Measurements from ENCODE around the gene GNB1. TPM values are rescaled to one million over a fixed set of nuclear protein-coding genes. Genes with fewer than 3 reads are reported as not detected.

The GNB1 gene
- total RNA-seq, 1 donor from 2014 or later: 383 TPM

DNA sequence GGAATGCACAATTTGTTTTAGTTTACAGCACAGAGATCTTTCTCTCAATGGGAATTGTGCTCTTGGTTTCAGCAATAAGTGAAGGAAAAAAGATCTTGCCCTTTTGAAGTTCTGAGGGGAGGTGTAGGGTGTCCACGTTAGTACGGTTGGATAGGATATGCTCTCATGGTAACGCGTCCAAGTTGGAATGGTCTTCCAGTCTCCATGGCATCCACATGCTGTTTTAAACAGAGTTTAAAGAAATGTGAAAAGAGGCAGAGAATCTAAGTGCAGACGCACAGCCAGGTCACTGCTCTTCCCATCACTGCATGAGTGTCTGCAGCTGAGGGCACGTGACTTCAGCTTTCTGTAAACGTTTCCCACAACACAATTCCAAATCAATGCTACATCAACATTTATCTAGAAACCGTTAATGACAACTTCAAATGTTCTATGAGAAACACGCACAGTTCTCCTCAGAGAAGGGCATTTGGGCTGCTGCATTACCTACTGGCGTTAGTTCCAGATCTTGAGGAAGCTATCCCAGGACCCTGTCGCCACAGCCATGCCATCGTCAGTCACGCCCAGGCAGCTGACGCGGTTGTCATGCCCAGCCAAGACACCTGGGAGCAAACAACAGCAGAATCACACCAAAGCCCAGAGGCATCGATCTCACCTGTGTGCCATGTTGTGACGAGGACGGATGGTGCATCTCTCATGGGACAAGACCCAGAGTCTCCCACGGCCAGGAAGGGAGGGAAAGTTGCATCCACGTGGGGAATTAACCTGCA is 103.9 kb downstream of the GNB1 start:
- intact Hi-C loops (cut with micrococcal nuclease): no loop called here

DNA sequence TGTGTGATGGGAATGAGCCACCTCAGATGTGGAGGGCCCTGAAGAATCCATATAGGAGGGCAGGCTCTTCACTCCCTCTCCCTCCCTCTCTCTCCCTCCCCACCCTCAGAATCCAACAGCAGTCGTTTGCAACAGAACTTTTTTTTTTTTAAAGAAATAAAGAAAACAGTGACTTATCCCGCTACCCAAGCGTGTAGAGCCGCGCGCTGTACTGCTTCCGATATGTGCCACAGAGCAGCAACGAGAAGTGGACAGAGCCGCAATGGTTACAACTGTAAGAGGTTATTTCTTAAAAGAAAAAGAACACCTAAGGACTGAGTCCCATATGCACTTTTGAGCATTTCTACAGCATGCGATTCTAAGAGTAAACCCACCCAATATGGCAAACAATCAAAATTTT is 105.2 kb downstream of the GNB1 start:
- intact Hi-C loops (cut with micrococcal nuclease): no loop called here

DNA sequence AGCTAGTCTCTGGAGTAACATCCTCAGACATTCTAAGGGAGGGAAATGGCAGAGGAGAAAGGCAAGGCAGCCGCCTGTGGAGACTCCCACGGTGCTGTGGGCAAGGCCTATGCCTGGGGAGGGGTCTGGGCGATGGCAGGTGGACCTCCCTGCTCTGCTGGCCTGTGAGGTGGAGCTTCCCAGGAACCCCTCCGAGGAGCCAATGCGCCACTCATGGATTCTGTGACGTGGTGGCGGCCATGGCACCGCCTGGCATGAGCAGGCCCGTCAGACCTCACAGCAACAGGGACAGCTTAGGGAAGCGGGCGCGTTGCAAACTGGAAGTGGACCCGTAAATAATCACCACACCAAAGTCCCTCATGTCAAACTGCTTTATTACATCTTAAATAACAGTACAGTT is 106.0 kb downstream of the GNB1 start:
- intact Hi-C loops (cut with micrococcal nuclease): no loop called here

GRCh38 chr1:1783320-1783719 is 107.6 kb downstream of the GNB1 start:
- intact Hi-C loops (cut with micrococcal nuclease): no loop called here

GRCh38 chr1:1782399-1783221 is 108.3 kb downstream of the GNB1 start:
- intact Hi-C loops (cut with micrococcal nuclease): no loop called here

DNA sequence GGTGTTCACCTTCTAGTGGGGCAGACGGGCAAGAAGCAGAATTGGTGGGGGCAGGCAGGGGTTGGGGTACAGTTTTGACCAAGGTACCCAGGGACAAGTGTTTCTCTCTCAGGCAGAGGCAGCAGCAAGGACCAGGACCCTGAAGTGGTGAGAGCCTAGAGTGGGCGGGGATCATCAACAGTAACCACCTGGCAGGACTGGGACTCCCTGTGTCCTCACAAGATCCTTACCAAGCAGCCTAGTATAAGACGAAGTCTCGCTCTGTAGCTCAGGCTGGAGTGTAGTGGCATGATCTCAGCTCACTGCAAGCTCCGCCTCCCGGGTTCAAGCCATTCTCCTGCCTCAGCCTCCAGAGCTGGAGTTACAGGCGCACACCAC is 109.4 kb downstream of the GNB1 start:
- intact Hi-C loops (cut with micrococcal nuclease): loop anchor here (2.0 kb wide), 1 partner anchor 109 kb away; the partner anchor contains the start of gene GNB1

DNA sequence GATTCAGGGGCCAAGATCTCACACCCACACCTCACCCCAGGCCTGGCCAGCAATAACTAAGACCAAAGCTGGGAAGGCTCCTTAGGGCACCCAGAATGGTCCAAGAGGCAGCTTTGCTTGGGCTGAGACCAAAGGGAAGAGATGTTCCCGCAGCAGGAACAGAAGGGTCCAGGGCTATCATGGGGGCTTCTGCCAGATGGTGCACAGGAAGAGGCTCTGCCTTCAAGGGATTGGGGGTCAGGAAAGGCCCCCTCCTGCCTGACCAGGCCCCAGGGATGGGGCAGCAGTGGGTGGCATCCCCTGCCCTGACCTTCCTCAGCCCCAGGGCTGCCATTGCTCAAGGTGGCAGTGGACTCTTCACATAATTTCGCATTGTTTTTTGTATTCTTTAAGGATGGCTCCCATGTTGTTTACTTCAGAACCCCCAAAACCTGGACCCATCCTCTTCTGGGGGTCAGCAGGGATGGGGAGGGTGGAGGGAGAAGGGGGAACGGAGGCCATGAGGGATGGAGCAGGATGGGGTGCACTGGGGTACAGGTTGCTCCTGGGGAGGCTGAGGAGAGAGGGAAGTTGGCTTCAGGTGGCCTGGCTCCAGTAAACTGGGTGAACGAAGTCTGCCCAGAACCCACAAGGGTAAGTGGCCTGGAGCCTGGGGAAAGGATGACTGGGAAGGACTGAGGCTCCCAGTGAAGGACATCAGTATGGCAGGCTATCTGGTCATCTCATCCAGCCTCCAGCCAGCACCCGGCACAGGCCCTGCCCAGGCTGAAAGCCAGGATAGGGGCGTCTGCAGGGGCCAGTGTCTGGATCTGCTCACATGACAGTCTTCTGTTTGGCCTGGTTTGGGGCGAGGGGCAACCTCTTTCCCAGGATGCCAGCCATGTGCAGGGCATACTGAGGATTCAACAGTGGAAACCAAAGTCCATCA is 110.0 kb downstream of the GNB1 start:
- intact Hi-C loops (cut with micrococcal nuclease): loop anchor here (2.0 kb wide), 1 partner anchor 110 kb away; the partner anchor contains the start of gene GNB1

DNA sequence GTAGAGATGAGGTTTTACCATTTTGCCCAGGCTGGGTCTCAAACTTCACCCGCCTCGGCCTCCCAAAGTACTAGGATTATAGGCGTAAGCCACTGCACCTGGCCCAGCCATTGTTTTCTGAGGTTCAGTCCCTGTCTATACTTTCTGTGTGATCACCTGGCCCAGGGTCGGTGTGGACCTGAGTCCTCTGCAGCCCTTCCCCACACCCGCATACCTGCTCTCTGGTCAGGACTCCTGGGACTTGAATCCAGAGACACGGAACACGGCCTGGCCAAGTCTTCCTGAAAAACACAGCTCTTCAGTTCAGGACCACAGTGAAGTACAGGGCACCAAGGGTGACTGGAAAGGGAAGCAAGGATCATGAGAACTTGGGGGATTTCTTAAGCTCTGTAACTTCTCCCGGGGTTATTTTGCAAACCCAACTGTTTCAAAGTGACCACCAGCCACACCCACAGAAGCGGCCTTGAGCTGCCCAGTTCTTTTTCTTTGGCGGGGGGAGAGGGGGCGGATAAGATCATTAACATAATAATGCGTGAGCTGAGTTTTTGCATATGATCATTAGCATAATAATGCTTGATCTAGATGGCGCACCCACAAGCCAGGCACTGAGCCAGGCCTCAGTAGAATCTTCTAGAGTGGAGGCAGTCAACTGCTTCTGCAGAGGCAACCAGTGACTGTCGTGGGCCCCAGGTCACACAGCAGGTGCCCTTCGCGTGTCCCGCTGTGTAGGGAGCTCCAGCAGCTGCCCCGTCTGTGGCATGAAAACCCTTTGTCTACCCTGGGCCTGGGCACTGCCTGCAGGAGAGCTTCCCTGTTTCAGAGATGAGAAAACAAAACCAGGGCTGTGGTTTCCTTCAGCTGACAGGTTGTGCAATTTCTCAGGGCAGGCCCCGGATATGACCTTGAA is 110.9 kb downstream of the GNB1 start:
- intact Hi-C loops (cut with micrococcal nuclease): loop anchor here (2.0 to 5.0 kb wide), 2 partner anchors 111 to 127 kb away; partner anchors contain the start of gene GNB1

GRCh38 chr1:1779320-1779675 is 111.6 kb downstream of the GNB1 start:
- intact Hi-C loops (cut with micrococcal nuclease): loop anchor here (5.0 kb wide), 1 partner anchor 128 kb away; no protein-coding TSS in a partner anchor

GRCh38 chr1:1778663-1779319 is 112.1 kb downstream of the GNB1 start:
- intact Hi-C loops (cut with micrococcal nuclease): loop anchor here (5.0 kb wide), 1 partner anchor 129 kb away; no protein-coding TSS in a partner anchor

DNA sequence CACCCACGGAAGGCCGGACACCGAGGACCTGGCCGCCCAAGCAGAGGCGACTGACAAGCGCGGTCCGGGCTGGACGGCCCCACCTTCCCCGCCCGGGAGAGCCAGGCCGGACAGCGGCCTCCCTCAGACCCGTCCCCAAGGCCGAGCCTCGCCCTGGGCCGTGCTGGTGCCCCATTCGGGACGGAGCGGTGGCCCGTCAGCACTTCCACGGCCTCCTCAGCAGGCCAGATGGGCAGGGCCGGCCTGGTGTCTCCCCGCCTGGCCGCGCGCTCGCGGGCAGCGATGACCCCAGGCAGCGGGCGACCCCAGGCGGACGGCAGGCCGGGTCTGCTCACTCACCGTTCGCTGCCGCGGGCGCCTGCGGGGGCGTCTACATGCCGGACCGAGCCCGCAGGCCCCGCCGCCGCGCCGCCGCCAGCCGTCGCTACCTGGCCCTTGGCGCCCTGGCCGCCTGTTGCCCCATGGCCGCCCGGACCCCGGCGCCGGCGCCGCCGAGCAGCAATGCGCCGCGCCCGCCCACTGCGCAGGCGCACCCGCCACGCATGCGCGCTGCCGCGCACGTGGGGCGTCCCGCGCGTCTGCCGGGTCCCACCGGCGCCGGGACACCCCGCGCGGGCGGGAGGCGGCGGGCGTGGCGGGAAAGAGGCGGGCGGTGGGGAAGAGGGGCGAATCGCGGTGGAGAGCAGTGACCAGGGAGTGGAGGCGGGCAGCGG is 112.8 kb downstream of the GNB1 start, which contains the start of gene NADK:
Gene NADK, minus strand, starts transcription at position 521 of the 713 bp plus-strand sequence. CDS start 13,064 bp downstream, outside the sequence.
- intact Hi-C loops (cut with micrococcal nuclease): loop anchor here (5.0 kb wide), 1 partner anchor 129 kb away; no protein-coding TSS in a partner anchor

DNA sequence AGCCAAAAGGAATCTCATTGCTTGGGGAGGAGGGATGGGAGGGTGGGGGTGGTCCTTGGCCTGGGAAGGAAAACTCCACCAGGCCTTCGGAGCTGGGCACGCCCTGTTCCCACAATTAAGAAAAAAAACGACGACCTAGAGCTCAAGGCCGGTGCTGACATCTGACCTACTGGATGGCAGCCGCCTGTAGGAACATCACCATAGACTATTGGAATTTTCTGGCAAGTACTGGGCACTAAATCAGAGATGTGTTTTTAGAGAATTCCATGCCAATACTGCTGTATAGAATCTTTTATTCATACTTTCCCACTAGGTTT is 113.3 kb downstream of the GNB1 start:
- intact Hi-C loops (cut with micrococcal nuclease): loop anchor here (5.0 kb wide), 1 partner anchor 130 kb away; no protein-coding TSS in a partner anchor

DNA sequence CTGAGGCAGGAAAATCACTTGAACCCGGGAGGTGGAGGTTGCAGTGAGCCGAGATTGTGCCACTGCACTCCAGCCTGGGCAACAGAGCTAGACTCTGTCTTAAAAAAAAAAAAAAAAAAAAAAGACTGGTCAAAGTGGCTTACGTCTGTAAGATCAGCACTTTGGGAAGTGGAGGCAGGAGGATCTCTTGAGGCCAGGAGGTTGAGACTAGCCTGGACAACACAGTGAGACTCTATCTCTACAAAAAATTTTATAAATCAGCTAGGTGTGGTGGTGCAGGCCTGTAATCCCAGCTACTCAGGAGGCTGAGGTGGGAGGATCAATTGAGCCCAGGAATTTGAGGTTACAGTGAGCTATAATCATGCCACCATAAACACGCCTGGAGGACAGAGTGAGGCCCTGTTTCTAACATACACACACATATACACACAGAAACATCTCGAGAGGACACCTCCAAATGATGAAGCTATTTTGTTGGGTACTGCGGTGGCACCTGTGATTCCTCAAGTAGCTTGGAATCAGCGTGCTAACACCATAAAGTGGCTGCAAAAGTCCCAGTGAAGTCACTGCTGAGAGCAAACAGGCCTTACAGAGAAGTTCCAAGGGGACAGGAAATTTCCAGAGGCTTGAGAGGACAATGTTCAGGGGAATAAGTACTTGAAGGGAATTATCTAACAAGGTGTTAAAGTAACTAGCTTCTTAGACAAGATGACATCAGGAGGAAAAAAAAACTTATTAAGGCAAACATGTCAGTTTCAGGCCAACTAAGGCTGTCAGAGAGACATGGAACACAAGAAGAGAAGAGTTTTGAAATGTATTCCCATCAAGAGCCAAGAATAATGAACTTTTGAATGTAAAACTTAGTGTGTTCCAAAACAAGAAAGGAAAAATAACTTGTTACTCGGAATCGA is 114.0 kb downstream of the GNB1 start:
- intact Hi-C loops (cut with micrococcal nuclease): loop anchor here (5.0 kb wide), 1 partner anchor 130 kb away; no protein-coding TSS in a partner anchor

DNA sequence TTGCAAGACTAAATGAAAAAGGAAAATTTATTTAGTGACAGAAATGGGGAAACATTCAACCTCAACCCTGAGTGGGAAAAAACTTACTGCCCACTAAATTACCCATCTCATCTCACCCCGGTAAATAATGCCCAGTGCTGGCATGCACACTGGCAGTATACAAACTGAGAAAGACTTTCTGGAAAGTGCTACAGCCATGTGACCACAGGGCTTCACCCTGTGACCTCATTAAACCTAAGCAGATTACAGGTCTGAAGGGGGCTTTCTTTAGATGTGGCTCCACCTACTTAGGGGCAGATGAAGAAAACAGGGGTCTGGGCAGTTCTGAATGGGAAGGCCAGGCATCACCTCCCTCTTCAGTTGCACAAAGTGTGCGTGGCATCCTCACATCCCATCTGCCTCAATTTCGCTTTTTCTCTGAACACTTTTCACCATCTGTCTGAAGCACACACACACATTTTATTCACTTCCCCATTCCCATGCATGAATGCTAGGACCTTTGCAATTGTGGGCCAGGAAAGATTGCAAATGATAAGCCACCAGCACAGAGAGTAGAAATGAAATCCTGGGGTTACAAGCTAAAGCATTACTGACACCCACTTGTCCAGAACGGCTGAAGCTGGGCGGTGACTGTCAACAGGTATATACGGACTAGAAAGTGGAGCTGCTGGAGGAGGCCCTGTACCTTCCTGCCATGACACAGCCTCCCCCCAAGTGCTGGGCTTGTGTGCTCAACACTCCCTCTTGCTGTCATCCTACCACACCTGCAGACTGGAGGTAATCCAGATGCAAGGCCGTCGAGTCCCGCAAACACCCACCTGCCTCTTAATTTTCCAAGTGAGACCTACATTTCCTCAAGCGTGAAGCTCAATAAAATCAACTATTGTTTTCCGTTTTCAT is 115.3 kb downstream of the GNB1 start:
- intact Hi-C loops (cut with micrococcal nuclease): loop anchor here (5.0 kb wide), 1 partner anchor 132 kb away; no protein-coding TSS in a partner anchor

- intact Hi-C loops (cut with micrococcal nuclease): no loop called here
These were observed 117.0 kb downstream of the GNB1 start for GRCh38 chr1:1773874-1774273.

DNA sequence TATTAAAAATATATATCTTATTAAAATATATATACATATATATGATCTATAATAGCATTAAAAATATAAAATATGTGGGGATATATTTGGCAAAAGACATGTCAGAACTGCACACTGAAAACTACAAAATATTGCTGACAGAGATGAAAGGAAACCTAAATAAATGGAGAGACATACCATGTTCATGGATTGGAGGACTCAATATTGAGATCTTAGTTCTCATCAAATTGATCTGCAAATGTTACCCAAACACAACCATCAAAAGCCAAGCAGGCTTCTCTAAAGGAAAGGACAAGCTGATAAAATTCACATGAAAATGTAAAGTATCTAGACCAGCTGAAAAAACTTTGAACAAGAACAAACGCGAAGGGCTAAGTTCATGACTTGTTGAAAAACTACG is 119.8 kb downstream of the GNB1 start:
- intact Hi-C loops (cut with micrococcal nuclease): no loop called here

DNA sequence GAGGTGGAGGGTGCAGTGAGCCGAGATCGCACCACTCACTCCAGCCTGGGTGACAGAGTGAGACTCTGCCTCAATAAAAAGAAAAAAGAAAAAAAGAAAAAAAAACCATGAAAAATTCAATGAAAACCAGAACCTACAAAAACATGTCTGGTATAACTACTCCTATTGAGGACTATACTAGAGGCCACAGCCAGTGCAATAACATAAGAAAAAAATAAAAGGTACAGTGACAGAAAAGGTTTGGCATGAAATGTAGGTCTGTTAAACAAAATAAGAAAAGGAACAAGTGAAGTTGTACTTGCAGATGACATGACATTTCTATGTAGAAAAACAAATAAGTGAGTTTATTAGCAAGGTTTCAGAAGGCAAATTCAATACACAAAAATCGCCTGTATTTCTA is 120.8 kb downstream of the GNB1 start:
- intact Hi-C loops (cut with micrococcal nuclease): no loop called here
